Common myeloid progenitor, CD34-positive (primary cell): ENCODE measurements around the gene ACOT2.
"Not testable (repeated sequence)": the region's sequence is repeated elsewhere in the genome, so short reads cannot be mapped to it uniquely, and the experiment has no call there.

Experiments used
- CTCF ChIA-PET: fragments of 350-600 bp; sonication (Branson Sonifier 250); formaldehyde crosslinking; loops from one replicate; lab custom pipeline; 2021; ENCODE audit warnings: antibody characterized with exemption; lab: Charles Lee
- POLR2A ChIA-PET: fragments of 350-600 bp; sonication (Branson Sonifier 250); formaldehyde crosslinking; loops from one replicate; lab custom pipeline; 2021; ENCODE audit warnings: antibody characterized with exemption; lab: Charles Lee
- DNase-seq, 3 donors: peaks; one replicate each; pipeline versions ENCODE4 v3.0.0 to v3.0.0-alpha.2; 2013
- H3K27ac ChIP-seq, 2 experiments: 1 replicate in 1 of 2; 2 replicates in 1 of 2; pipeline ENCODE4 v1.7.0; 2013; ENCODE audit warnings: inconsistent platforms in 2 of 2, low read length in 2 of 2, mild to moderate bottlenecking in 2 of 2, low read depth in 1 of 2, moderate library complexity in 1 of 2; ENCODE audit not compliant: severe bottlenecking in 2 of 2, insufficient read depth in 1 of 2, poor library complexity in 1 of 2
- H3K27me3 ChIP-seq, 5 experiments: replicated peaks in 2 of 5; 1 replicate in 3 of 5; 2 replicates in 2 of 5; pipeline versions ENCODE4 v1.6.1 to v1.7.0; 2013; ENCODE audit warnings: low read length in 4 of 5, mild to moderate bottlenecking in 2 of 5, moderate library complexity in 2 of 5, inconsistent platforms in 1 of 5; ENCODE audit not compliant: insufficient read depth in 5 of 5, control insufficient read depth in 4 of 5
- H3K36me3 ChIP-seq, 4 experiments: 1 replicate in 2 of 4; 2 replicates in 2 of 4; pipeline versions ENCODE4 v1.6.1 to v1.7.0; 2013; ENCODE audit warnings: low read length in 3 of 4, control low read depth in 1 of 4, mild to moderate bottlenecking in 1 of 4; ENCODE audit not compliant: control insufficient read depth in 4 of 4, insufficient read depth in 4 of 4
- H3K4me1 ChIP-seq, 4 experiments: 1 replicate in 3 of 4; 2 replicates in 1 of 4; pipeline versions ENCODE4 v1.6.1 to v1.7.1; 2013; ENCODE audit warnings: low read length in 3 of 4, mild to moderate bottlenecking in 3 of 4, control low read depth in 1 of 4, inconsistent platforms in 1 of 4, moderate library complexity in 1 of 4; ENCODE audit not compliant: control insufficient read depth in 4 of 4, insufficient read depth in 4 of 4; ENCODE audit errors: control extremely low read depth in 1 of 4
- H3K4me3 ChIP-seq, 7 experiments: 1 replicate in 4 of 7; 2 replicates in 3 of 7; pipeline versions ENCODE4 v1.5.1 to v1.7.0; 2013; ENCODE audit warnings: mild to moderate bottlenecking in 7 of 7, low read length in 6 of 7, moderate library complexity in 6 of 7, inconsistent platforms in 2 of 7, low read depth in 2 of 7, control low read depth in 1 of 7; ENCODE audit not compliant: insufficient read depth in 4 of 7, control insufficient read depth in 1 of 7; ENCODE audit errors: extremely low read depth in 1 of 7
- H3K9me3 ChIP-seq, 5 experiments: 1 replicate in 4 of 5; 2 replicates in 1 of 5; pipeline versions ENCODE4 v1.6.1 to v1.7.1; 2013; ENCODE audit warnings: low read length in 4 of 5, mild to moderate bottlenecking in 2 of 5, inconsistent platforms in 1 of 5, low read depth in 1 of 5, moderate library complexity in 1 of 5; ENCODE audit not compliant: control insufficient read depth in 4 of 5, insufficient read depth in 2 of 5; ENCODE audit errors: control extremely low read depth in 1 of 5
- WGBS: methylation state at CpG from one replicate; pipeline ENCODE4 v1.1.5; 2013; ENCODE audit not compliant: insufficient coverage; 5-methylcytosine and 5-hydroxymethylcytosine counted together

The ACOT2 gene

GRCh38 chr14:73537244-73538045 lies 31.6 kb upstream of the ACOT2 start:
- H3K9me3 ChIP-seq, H3K4me1 ChIP-seq, POLR2A ChIA-PET, H3K27me3 ChIP-seq, H3K36me3 ChIP-seq, H3K27ac ChIP-seq: not testable (repeated sequence)
- 19% methylated on average over 6 of the region's 84 CpGs for WGBS
- peak overlapping the region in 2 of 7 experiments; percentile 66 to 68 for H3K4me3 ChIP-seq
- CTCF ChIA-PET: interaction anchor here (0.8 kb wide), 2 partner anchors 10 to 18 kb away, joined by 3 read pairs; no protein-coding TSS in a partner anchor
- DNase-seq: peak; percentile 5 to 54 (median 31)

- DNase-seq: peak; percentile 12 to 50 (median 43)
- H3K27me3 ChIP-seq, H3K9me3 ChIP-seq, H3K4me3 ChIP-seq, POLR2A ChIA-PET, H3K4me1 ChIP-seq, H3K27ac ChIP-seq, CTCF ChIA-PET, H3K36me3 ChIP-seq: not testable (repeated sequence)
- 17% methylated on average over 3 of the region's 5 CpGs for WGBS
These were observed 30.0 kb upstream of the ACOT2 start for GRCh38 chr14:73539017-73539416.

- H3K27me3 ChIP-seq, CTCF ChIA-PET, H3K4me1 ChIP-seq, H3K27ac ChIP-seq, H3K4me3 ChIP-seq, POLR2A ChIA-PET, DNase-seq, H3K9me3 ChIP-seq, H3K36me3 ChIP-seq: not testable (repeated sequence)
- WGBS: no CpG with 5 or more reads among the region's 7 CpGs
These were observed 26.1 kb upstream of the ACOT2 start for GRCh38 chr14:73542961-73543360.

- H3K36me3 ChIP-seq, H3K9me3 ChIP-seq, H3K27ac ChIP-seq, H3K4me3 ChIP-seq, POLR2A ChIA-PET, DNase-seq, CTCF ChIA-PET, H3K27me3 ChIP-seq, H3K4me1 ChIP-seq: not testable (repeated sequence)
- WGBS: no CpG with 5 or more reads among the region's 1 CpG
These were observed 23.7 kb upstream of the ACOT2 start for GRCh38 chr14:73545353-73545752.

DNA sequence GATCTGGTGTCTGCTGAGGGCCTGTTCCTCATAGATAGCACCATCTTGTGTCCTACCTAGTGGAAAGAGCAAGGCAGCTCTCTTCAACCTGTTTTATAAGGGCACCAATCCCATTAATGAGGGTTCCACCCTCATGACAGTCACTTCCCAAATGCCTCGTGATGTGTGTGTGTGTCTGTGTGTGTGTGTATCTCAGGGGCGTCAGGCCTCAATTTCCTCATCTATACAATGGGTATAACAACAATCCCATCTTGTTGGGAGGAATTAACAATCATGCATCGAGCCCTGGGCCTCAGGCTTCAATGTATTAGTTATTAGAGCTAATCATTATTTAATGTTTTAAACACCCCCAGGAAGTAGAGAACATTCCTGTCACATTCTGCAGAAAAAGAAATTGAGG lies 19.9 kb upstream of the ACOT2 start:
- H3K36me3 ChIP-seq, H3K4me1 ChIP-seq, H3K27me3 ChIP-seq, DNase-seq, H3K4me3 ChIP-seq, H3K27ac ChIP-seq, POLR2A ChIA-PET, CTCF ChIA-PET, H3K9me3 ChIP-seq: not testable (repeated sequence)
- no CpG with 5 or more reads among the region's 3 CpGs for WGBS

GRCh38 chr14:73549889-73550524 lies 19.0 kb upstream of the ACOT2 start:
- H3K4me3 ChIP-seq, H3K4me1 ChIP-seq, H3K27me3 ChIP-seq, H3K9me3 ChIP-seq, CTCF ChIA-PET, H3K27ac ChIP-seq, DNase-seq, H3K36me3 ChIP-seq, POLR2A ChIA-PET: not testable (repeated sequence)
- WGBS: no CpG with 5 or more reads among the region's 6 CpGs

DNA sequence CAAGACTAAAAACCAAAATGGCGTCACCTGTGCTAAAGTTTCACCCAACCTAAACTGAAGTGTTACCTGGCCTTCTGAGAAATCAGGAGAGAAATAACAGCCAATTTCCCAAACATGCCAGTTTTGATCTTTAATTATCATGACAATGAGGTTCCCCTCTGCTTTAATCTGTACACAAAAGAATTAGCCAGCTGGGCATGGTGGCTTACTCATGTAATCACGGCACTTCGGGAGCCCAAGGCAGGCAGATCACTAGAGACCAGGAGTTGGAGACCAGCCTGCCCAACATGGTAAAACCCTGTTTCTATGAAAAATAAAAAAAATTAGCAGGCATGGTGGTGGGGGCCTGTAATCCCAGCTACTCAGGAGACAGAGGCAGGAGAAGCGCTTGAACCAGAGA lies 15.2 kb upstream of the ACOT2 start:
- H3K9me3 ChIP-seq: no peaks in the 10 kb centered on the region
- DNase-seq: no peak
- ChIA-PET CTCF (no interaction called here), POLR2A (no interaction called here)
- H3K4me3 ChIP-seq: no peak overlapping the region
- 100% methylated on average over 4 of the region's 4 CpGs for WGBS
- H3K27me3 ChIP-seq: no peaks in the 10 kb centered on the region
- H3K27ac ChIP-seq: no peak overlapping the region
- H3K36me3 ChIP-seq: no peaks in the 10 kb centered on the region
- no peaks in the 10 kb centered on the region for H3K4me1 ChIP-seq
